ENCODE measurements around the gene ATAD5. TPM values are rescaled to one million over a fixed set of nuclear protein-coding genes. Genes with fewer than 3 reads are reported as not detected.

The ATAD5 gene
- total RNA-seq, 1 donor from 2014 or later = under 0.01 TPM

- DNase-seq (ENCODE audit: low spot score in 2 of 2) = no peak
- Histone ChIP-seq H3K27me3 (peaks cover 8% of the 10 kb centered on the region), H3K9me3 (no peaks in the 10 kb centered on the region), H3K27ac (no peak overlapping the region), H3K36me3 (no peaks in the 10 kb centered on the region), H3K4me1 (peaks cover 0 to 3% of the 10 kb centered on the region in 2 donors), H3K4me3 (peak overlapping the region; percentile 54 to 63)
- intact Hi-C loops (cut with DNase I) = no loop called here
- TF ChIP-seq CTCF (IDR thresholded peaks at IDR 0.05) = no peak
Measured at GRCh38 chr17:30922235-30923030, 90.7 kb downstream of the ATAD5 start.

GRCh38 chr17:30924341-30924740 is 92.6 kb downstream of the ATAD5 start:
- intact Hi-C loops (cut with DNase I) = no loop called here
- Histone ChIP-seq H3K9me3 (no peaks in the 10 kb centered on the region), H3K36me3 (no peaks in the 10 kb centered on the region), H3K27me3 (peaks cover 8% of the 10 kb centered on the region), H3K4me1 (peaks cover 0 to 3% of the 10 kb centered on the region in 2 donors), H3K4me3 (no peak overlapping the region), H3K27ac (no peak overlapping the region)
- no peak for TF ChIP-seq CTCF (IDR thresholded peaks at IDR 0.05)
- no peak for DNase-seq (ENCODE audit: low spot score in 2 of 2)

GRCh38 chr17:30926516-30926915 is 94.8 kb downstream of the ATAD5 start:
- H3K4me3 ChIP-seq = no peak overlapping the region
- no peaks in the 10 kb centered on the region for H3K9me3 ChIP-seq
- intact Hi-C loops (cut with DNase I) = no loop called here
- no peak for TF ChIP-seq CTCF (IDR thresholded peaks at IDR 0.05)
- DNase-seq (ENCODE audit: low spot score in 2 of 2) = no peak
- H3K27me3 ChIP-seq = peaks cover under 1% of the 10 kb centered on the region
- H3K4me1 ChIP-seq = peaks cover 0 to 3% of the 10 kb centered on the region in 2 donors
- no peak overlapping the region for H3K27ac ChIP-seq
- H3K36me3 ChIP-seq = no peaks in the 10 kb centered on the region

- H3K36me3 ChIP-seq = no peaks in the 10 kb centered on the region
- intact Hi-C loops (cut with DNase I) = no loop called here
- H3K4me1 ChIP-seq = no peaks in the 10 kb centered on the region
- H3K9me3 ChIP-seq = no peaks in the 10 kb centered on the region
- no peak for DNase-seq (ENCODE audit: low spot score in 2 of 2)
- TF ChIP-seq CTCF (IDR thresholded peaks at IDR 0.05) = no peak
- no peak overlapping the region for H3K4me3 ChIP-seq
- no peak overlapping the region for H3K27ac ChIP-seq
- H3K27me3 ChIP-seq = no peaks in the 10 kb centered on the region
Measured at GRCh38 chr17:30927756-30928155, 96.0 kb downstream of the ATAD5 start.

- DNase-seq (ENCODE audit: low spot score in 2 of 2) = no peak
Measured at GRCh38 chr17:30928584-30928983, 96.8 kb downstream of the ATAD5 start.

More at GRCh38 chr17:30928584-30928983, 96.8 kb downstream of the ATAD5 start:
- Histone ChIP-seq H3K27ac (no peak overlapping the region), H3K27me3 (no peaks in the 10 kb centered on the region), H3K9me3 (no peaks in the 10 kb centered on the region), H3K36me3 (no peaks in the 10 kb centered on the region), H3K4me1 (no peaks in the 10 kb centered on the region), H3K4me3 (no peak overlapping the region)
- intact Hi-C loops (cut with DNase I) = no loop called here
- no peak for TF ChIP-seq CTCF (IDR thresholded peaks at IDR 0.05)

All from ascending aorta (tissue), 2 donors.